Measurements from ENCODE around the gene PTCD3.

DNA sequence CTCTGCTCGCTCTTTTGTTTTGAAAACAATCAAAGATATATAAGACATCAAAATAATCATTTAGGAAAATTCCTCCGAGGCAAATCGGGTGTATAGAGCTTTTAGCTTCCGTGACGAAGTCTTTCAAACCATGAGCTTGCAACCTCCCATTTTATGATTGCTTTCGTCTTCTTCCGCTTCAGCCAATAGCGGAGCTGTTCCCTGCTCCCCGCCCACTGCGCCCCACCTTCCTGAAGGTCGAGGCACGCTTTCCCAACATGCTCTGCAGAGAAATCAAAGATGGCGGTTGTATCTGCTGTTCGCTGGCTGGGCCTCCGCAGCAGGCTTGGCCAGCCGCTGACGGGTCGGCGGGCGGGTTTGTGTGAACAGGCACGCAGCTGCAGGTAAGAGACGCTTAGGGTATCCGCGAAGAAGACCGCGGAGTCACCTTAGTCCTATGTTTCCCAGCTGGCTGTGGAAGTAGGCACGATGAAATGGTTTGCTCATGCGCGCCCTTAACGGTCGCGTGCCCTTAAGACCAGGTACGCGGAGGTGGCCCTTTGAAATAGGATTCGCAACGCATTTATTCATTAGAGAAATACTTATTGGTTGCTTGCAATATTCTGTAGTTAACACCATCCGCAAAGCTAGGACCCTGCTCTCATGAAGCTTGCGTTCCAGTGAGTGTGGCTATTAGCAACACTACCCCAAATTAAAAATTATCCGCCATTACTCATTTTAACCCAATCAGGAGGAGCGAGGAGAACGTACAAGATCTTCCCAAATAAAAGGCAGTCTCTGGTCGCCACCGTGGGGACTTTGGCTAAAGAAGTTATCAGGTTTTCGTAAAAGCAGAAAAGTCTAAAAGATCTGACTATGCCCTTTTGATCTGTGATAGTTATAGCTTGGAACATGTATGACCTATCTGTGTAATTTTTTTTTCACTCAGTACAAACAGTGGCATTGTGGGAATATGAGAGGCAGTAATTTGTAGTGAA is at the start of gene PTCD3:
- peak; percentile 96 for TF ChIP-seq POLR2A (IDR thresholded peaks at IDR 0.05; ENCODE audit: low read length)
- no peak for TF ChIP-seq GATA1 (IDR thresholded peaks at IDR 0.05; ENCODE audit: low read depth, low read length)
